Heart left ventricle (tissue), 16 donors: Measurements from ENCODE around the gene SERINC4. TPM values are rescaled to one million over a fixed set of nuclear protein-coding genes. Genes with fewer than 3 reads are reported as not detected.

Experiments used
- ATAC-seq, 4 donors: fragments of 200-7000 bp; cut with Tn5 transposase; one replicate each; pipeline ENCODE4 v1.9.1; 2020 to 2022; ENCODE audit warnings: moderate library complexity in 4 of 4, mild to moderate bottlenecking in 3 of 4, moderate number of reproducible peaks in 1 of 4
- DNase-seq, 5 donors: peaks; one replicate each; pipeline ENCODE4 v3.0.0-alpha.2; 2020
- H3K27ac ChIP-seq, 12 donors: fragments of 200-600 bp; sonication (generic) in 4 of 12; one replicate each; pipeline versions ENCODE4 v1.5.0 to v1.8.0; 2016 to 2022; ENCODE audit warnings: mild to moderate bottlenecking in 2 of 12
- H3K27me3 ChIP-seq, 9 donors: fragments of 200-600 bp; sonication (generic) in 2 of 9; one replicate each; pipeline versions ENCODE4 v1.5.1 to v1.8.0; 2016 to 2022; ENCODE audit warnings: mild to moderate bottlenecking in 3 of 9
- H3K36me3 ChIP-seq, 9 donors: fragments of 200-600 bp; sonication (generic) in 2 of 9; one replicate each; pipeline versions ENCODE4 v1.5.0 to v1.8.0; 2018 to 2022; ENCODE audit warnings: mild to moderate bottlenecking in 2 of 9
- H3K4me1 ChIP-seq, 12 donors: fragments of 200-600 bp; sonication (generic) in 4 of 12; one replicate each; pipeline versions ENCODE4 v1.5.0 to v1.8.0; 2016 to 2022; ENCODE audit warnings: mild to moderate bottlenecking in 3 of 12
- H3K4me3 ChIP-seq, 12 donors: fragments of 200-600 bp; sonication (generic) in 4 of 12; one replicate each; pipeline versions ENCODE4 v1.5.0 to v1.8.0; 2017 to 2022; ENCODE audit warnings: mild to moderate bottlenecking in 9 of 12, moderate library complexity in 4 of 12
- H3K9me3 ChIP-seq, 12 donors: fragments of 200-600 bp; sonication (generic) in 4 of 12; one replicate each; pipeline versions ENCODE4 v1.5.0 to v1.8.0; 2016 to 2022; ENCODE audit warnings: mild to moderate bottlenecking in 1 of 12
- POLR2A ChIP-seq, 2 donors: fragments of 450-650 bp; IDR thresholded peaks; one replicate each; pipeline ENCODE4 v1.6.1; 2017; ENCODE audit warnings: antibody characterized with exemption in 2 of 2, mild to moderate bottlenecking in 2 of 2, moderate library complexity in 2 of 2
- WGBS, 4 donors: extraction: QIAGEN DNeasy Blood & Tissue Kit in 2 of 4; methylation state at CpG; one replicate each; pipeline versions ENCODE4 v1.1.5 to v1.1.7; 2013 to 2018; 5-methylcytosine and 5-hydroxymethylcytosine counted together
- intact Hi-C, 10 donors: fragments of 100-400 bp; cut with DNase I; formaldehyde crosslinking; loops; one replicate each; pipeline versions ENCODE4 v1.11.1 to v1.14.2; 2022
- polyA plus RNA-seq, 2 donors: library from polyadenylated mRNA; stranded (reverse); fragments of 200-250 nt; gene quantifications; one replicate each; pipeline ENCODE4 v1.2.3, GENCODE V29; 2013
- total RNA-seq, 9 donors: library from RNA; depleted of rRNA in 2 of 9; stranded (reverse); fragments of >200 nt in 2 of 9; fragmentation: NEBNext Ultra II Directional in 3 of 9; extraction: Animal tissue kit (Norgen Biotek cat#: 25700) in 3 of 9; gene quantifications; one replicate each; pipeline versions ENCODE4 v1.1.0 to v1.2.4, GENCODE V29; 2016 to 2023
- TF ChIP-seq, protein P1 (sequence below), 12 donors: fragments of 200-600 bp; sonication (generic) in 4 of 12; IDR thresholded peaks; one replicate each; pipeline versions ENCODE4 v1.5.0 to v1.8.0; 2018 to 2022; ENCODE audit warnings: antibody characterized with exemption in 12 of 12, mild to moderate bottlenecking in 5 of 12
- donor health status: ischemic (EF 13 %, LVEDD 7.1; RV severe dilation, severe dysfunction).
- donor health status: healthy with polysubstance abuse.
- donor health status: DM: no; HTN: yes; CAD: no.
- donor health status: DM: no; HTN: no; CAD: no.
- donor health status: ischemic (EF 25% LVEDD 6.9; RV normal size, moderate dysfunction).
- donor health status: ischemic (EF 25% LVEDD 5.7; RV mildly dilated, moderate dysfunction).
- donor health status: healthy.
- donor health status: DM: yes; HTN: yes; CAD: no.
- donor health status: ischemic (EF 35%, LVEDD 5.7; RV mildly dilated, moderate dysfunction).
- donor health status: nonischemic (EF 11% LVEDD 7.7; RV severe dilation, severe dysfunction).
- donor health status: DM: yes; HTN: yes; CAD: no.
- donor health status: PGD.
- donor health status: ischemic (EF 29% LVEDD 5.4; RV normal size, mild dysfunction).
- donor health status: nonischemic (EF 23%, LVEDD 6.1; RV moderate dilation, normal function).

SERINC4 gene
- total and polyA plus RNA-seq, 11 donors, result 0.14 to 0.42 (median 0.31) TPM; not detected in 1

DNA sequence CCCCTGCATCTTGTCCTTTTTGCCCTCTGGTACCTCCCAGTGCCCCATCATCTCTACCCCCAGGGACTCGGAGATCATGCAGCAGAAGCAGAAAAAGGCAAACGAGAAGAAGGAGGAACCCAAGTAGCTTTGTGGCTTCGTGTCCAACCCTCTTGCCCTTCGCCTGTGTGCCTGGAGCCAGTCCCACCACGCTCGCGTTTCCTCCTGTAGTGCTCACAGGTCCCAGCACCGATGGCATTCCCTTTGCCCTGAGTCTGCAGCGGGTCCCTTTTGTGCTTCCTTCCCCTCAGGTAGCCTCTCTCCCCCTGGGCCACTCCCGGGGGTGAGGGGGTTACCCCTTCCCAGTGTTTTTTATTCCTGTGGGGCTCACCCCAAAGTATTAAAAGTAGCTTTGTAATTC is 6.4 kb downstream of the SERINC4 start:
- Histone ChIP-seq H3K4me3 (peak overlapping the region; percentile 60 to 100 (median 85)), H3K27ac (peak overlapping the region in 11 of 12 donors; percentile 92 to 100 (median 97)), H3K27me3 (no peaks in the 10 kb centered on the region), H3K9me3 (no peaks in the 10 kb centered on the region), H3K36me3 (peaks cover 0 to 55% (median 46%) of the 10 kb centered on the region in 9 donors), H3K4me1 (peaks cover 4 to 61% (median 45%) of the 10 kb centered on the region in 12 donors)
- TF ChIP-seq POLR2A (IDR thresholded peaks at IDR 0.05), result no peak
- TF ChIP-seq, protein P1, sequence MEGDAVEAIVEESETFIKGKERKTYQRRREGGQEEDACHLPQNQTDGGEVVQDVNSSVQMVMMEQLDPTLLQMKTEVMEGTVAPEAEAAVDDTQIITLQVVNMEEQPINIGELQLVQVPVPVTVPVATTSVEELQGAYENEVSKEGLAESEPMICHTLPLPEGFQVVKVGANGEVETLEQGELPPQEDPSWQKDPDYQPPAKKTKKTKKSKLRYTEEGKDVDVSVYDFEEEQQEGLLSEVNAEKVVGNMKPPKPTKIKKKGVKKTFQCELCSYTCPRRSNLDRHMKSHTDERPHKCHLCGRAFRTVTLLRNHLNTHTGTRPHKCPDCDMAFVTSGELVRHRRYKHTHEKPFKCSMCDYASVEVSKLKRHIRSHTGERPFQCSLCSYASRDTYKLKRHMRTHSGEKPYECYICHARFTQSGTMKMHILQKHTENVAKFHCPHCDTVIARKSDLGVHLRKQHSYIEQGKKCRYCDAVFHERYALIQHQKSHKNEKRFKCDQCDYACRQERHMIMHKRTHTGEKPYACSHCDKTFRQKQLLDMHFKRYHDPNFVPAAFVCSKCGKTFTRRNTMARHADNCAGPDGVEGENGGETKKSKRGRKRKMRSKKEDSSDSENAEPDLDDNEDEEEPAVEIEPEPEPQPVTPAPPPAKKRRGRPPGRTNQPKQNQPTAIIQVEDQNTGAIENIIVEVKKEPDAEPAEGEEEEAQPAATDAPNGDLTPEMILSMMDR (IDR thresholded peaks at IDR 0.05), result no peak
- DNase-seq (no peak), ATAC-seq (no peak)
- intact Hi-C loops, result loop anchor here in 1 of 10 donors (5.0 kb wide), 1 partner anchor 634 kb away; the partner anchor contains the start of gene CTDSPL2
- 73 to 80% (median 77%) methylated on average over 10 of the region's 10 CpGs for WGBS, 4 donors

DNA sequence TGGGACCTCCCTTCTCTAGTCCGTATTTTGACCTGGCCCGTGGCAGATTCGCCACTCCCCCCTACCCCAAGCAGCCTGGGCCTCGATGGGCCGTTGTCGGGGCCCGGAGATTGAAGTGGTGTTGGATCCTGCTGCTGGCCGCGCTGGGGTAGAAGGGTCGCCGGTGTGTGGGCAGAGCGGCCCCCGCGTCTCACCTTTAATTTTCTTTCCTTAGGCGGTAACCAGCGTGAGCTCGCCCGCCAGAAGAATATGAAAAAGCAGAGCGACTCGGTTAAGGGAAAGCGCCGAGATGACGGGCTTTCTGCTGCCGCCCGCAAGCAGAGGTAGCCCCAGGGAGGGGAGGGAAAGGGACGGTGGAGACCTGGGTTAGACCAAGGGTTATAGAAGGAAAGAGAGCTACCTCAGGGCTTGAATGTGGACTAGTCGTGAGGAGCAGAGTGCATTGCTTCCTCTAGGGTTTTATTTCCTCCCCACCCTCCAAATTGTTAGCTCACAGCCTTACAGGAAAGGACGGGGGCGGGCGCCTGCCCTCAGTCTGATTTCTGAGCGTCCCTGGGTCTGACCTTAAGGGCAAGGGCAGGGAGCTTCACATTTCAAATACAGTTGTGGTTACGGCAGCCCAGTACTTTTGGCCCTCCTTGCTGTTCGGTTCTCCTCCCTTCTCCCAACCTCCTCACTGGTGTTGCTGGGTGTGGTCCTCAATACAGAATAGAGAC is 7.1 kb downstream of the SERINC4 start:
- WGBS, 4 donors, result 0 to 1% (median 1%) methylated on average over 31 to 33 of the region's 33 CpGs
- Histone ChIP-seq H3K9me3 (no peaks in the 10 kb centered on the region), H3K4me1 (peaks cover 4 to 55% (median 41%) of the 10 kb centered on the region in 12 donors), H3K27ac (peak overlapping the region; percentile 84 to 100 (median 96)), H3K4me3 (peak overlapping the region; percentile 60 to 100 (median 85)), H3K27me3 (no peaks in the 10 kb centered on the region), H3K36me3 (peaks cover 0 to 49% (median 42%) of the 10 kb centered on the region in 9 donors)
- intact Hi-C loops, result loop anchor here in 2 of 10 donors (1.0 to 5.0 kb wide), 2 partner anchors 31 to 634 kb away; partner anchors contain the start of genes CTDSPL2 (in 1 of the 2) and MFAP1 (in 1 of the 2)
- TF ChIP-seq POLR2A (IDR thresholded peaks at IDR 0.05), result no peak
- TF ChIP-seq, protein P1 (IDR thresholded peaks at IDR 0.05), result peak in 1 of 12 donors; percentile 9
- DNase-seq, result peak in 4 of 5 donors; percentile 44 to 67 (median 62)
- peak in 3 of 4 donors; percentile 2 to 40 (median 23) for ATAC-seq

DNA sequence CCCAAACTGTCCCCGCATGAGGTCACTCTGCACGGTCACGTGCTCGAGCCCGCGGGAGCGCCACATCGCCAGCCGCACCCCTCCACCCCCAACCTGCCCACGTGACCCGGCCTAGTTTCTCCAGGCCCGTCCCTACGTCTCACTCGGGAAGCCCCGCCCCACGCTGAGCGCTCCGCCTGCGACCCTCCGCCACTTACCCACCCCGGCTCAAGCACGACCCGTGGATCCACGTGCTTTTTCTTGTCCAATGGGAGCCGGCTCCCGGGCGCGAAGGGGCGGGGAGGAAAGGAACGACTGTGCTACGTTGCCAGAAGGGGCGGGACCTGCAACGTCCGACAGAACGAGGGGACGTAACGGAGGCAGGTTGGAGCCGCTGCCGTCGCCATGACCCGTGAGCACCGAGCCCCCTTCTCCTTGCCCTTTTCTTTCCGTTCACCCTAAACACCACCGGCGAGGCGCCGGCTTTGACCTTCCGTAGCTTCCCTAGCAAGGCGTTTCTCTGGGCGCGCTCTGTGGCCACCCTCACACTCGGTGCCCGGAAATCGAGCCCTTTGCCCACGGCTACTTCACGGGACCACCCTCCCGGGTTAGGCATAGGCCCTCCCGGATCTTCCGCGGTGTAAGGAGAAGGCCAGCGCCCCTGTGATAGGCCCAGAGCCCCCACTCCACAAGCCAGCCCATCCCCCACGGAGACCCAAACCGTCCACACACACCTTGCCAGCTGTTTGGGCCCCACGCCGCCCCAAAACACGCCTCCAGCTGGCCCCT is 7.8 kb downstream of the SERINC4 start, which contains the start of gene SERF2:
TSS of gene SERF2 (plus strand) at position 328 of the 768 bp plus-strand sequence. CDS start at position 385, 57 bp downstream.
- Histone ChIP-seq H3K36me3 (peaks cover 0 to 41% (median 37%) of the 10 kb centered on the region in 9 donors), H3K4me3 (peak within 1 kb of the TSS; percentile 60 to 100 (median 85)), H3K27ac (peak within 1 kb of the TSS; percentile 86 to 100 (median 96)), H3K4me1 (peaks cover 4 to 50% (median 36%) of the 10 kb centered on the region in 12 donors), H3K27me3 (no peaks in the 10 kb centered on the region), H3K9me3 (no peaks in the 10 kb centered on the region)
- WGBS, 4 donors, result 0 to 2% (median 0%) methylated on average over 57 to 66 of the region's 66 CpGs
- DNase-seq, result peak; percentile 100
- TF ChIP-seq, protein P1 (IDR thresholded peaks at IDR 0.05), result no peak
- peak; percentile 98 for TF ChIP-seq POLR2A (IDR thresholded peaks at IDR 0.05)
- ATAC-seq, result peak; percentile 96 to 98 (median 97)
- intact Hi-C loops, result loop anchor here in 2 of 10 donors (1.0 to 5.0 kb wide), 2 partner anchors 32 to 635 kb away; partner anchors contain the start of genes CTDSPL2 (in 1 of the 2) and MFAP1 (in 1 of the 2)
